Neural progenitor cell (in vitro differentiated cells): ENCODE data around the gene ADGRA1.

Source experiments
- EZH2 ChIP-seq: fragments of 200-600 bp; sonication (generic); IDR thresholded peaks from 2 replicates; pipeline ENCODE4 v1.6.1; 2017; ENCODE audit warnings: antibody characterized with exemption, mild to moderate bottlenecking, moderate library complexity
- EZH2phosphoT487 ChIP-seq: fragments of 200-600 bp; sonication (generic); IDR thresholded peaks from 2 replicates; pipeline ENCODE4 v1.6.1; 2017; ENCODE audit warnings: antibody characterized with exemption
- TF ChIP-seq, protein P1 (sequence below): fragments of 200-600 bp; sonication (generic); IDR thresholded peaks from 2 replicates; pipeline ENCODE4 v1.5.1; 2017; ENCODE audit warnings: antibody characterized with exemption, mild to moderate bottlenecking

DNA sequence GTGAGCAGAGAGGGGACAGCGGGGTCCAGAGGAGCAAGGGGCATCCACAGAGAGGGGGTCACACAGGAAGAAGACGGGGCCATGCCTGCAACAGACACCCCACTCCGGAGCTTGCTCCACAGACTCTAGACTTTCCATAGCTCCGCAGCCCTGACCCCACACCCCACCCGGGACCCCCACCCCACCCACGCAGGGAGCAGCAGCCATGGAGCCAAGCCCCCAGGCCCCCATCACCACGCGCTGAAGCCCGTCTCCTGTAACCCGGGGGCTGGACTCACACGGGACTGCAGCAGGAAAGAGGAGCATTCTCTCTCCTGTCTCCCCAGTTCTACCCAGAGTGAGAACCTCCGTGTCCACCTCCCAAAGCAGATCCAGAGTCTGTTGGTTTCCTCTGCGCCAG is 38.8 kb upstream of the ADGRA1 start:
- TF ChIP-seq EZH2 (no peak), EZH2phosphoT487 (no peak)
- TF ChIP-seq, protein P1, sequence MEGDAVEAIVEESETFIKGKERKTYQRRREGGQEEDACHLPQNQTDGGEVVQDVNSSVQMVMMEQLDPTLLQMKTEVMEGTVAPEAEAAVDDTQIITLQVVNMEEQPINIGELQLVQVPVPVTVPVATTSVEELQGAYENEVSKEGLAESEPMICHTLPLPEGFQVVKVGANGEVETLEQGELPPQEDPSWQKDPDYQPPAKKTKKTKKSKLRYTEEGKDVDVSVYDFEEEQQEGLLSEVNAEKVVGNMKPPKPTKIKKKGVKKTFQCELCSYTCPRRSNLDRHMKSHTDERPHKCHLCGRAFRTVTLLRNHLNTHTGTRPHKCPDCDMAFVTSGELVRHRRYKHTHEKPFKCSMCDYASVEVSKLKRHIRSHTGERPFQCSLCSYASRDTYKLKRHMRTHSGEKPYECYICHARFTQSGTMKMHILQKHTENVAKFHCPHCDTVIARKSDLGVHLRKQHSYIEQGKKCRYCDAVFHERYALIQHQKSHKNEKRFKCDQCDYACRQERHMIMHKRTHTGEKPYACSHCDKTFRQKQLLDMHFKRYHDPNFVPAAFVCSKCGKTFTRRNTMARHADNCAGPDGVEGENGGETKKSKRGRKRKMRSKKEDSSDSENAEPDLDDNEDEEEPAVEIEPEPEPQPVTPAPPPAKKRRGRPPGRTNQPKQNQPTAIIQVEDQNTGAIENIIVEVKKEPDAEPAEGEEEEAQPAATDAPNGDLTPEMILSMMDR = no peak
